GM12878 (cell line): ENCODE data around the gene ARRDC1. TPM values are rescaled to one million over a fixed set of nuclear protein-coding genes. Genes with fewer than 3 reads are reported as not detected.

ENCODE experiments used
- ATAC-seq: fragments of 200-7000 bp; cut with Tn5 transposase; 3 replicates; pipeline ENCODE4 v1.9.1; 2020; ENCODE audit warnings: mild to moderate bottlenecking, moderate library complexity
- BruUV-seq: library from RNA; stranded (reverse); fragments of 400-500 nt; replicated peaks from 2 replicates; lab custom pipeline; 2021; lab: Mats Ljungman, UMichigan
- CTCF ChIA-PET: fragments of 300-600 bp; sonication (Branson Sonifier 250); formaldehyde crosslinking; extraction: SDS; loops from one replicate; lab custom pipeline; 2021; ENCODE audit warnings: inconsistent platforms; lab: Yijun Ruan, JAX
- POLR2A ChIA-PET: fragments of 350-600 bp; formaldehyde crosslinking; extraction: SDS; loops from one replicate; lab custom pipeline; 2021; ENCODE audit warnings: inconsistent platforms; lab: Charles Lee
- RAD21 ChIA-PET: fragments of 300-600 bp; sonication (Branson Sonifier 250); formaldehyde crosslinking; loops from one replicate; lab custom pipeline; 2023; ENCODE audit warnings: antibody characterized with exemption; ENCODE audit not compliant: unreplicated experiment; lab: Charles Lee
- SMC1A ChIA-PET: fragments of 300-600 bp; sonication (Branson Sonifier 250); formaldehyde crosslinking; loops from one replicate; lab custom pipeline; 2023; ENCODE audit not compliant: unreplicated experiment, uncharacterized antibody; lab: Charles Lee
- DNase-seq: peaks from one replicate; pipeline ENCODE4 v3.0.0-alpha.2; 2011; ENCODE audit warnings: low read depth, low spot score
- FAIRE-seq: peaks from 3 replicates; lab custom pipeline; 2011; peaks lifted over from hg19 to GRCh38; lab: Jason Lieb, UNC
- H2AFZ ChIP-seq: 2 replicates; pipeline ENCODE4 v1.6.0; 2011; ENCODE audit warnings: low read depth, low read length, control low read depth; ENCODE audit not compliant: control insufficient read depth
- H3K27ac ChIP-seq: 2 replicates; pipeline ENCODE4 v1.5.1; 2011; ENCODE audit warnings: control low read depth; ENCODE audit not compliant: control insufficient read depth, insufficient read depth
- H3K27me3 ChIP-seq, 2 experiments: replicated peaks in 1 of 2; 2 replicates each; pipeline versions ENCODE4 v1.6.0 to v1.6.1; 2011; ENCODE audit warnings: low read length in 1 of 2; ENCODE audit not compliant: control insufficient read depth in 2 of 2, insufficient read depth in 2 of 2
- H3K36me3 ChIP-seq, 2 experiments: 2 replicates each; pipeline ENCODE4 v1.5.1; 2011; ENCODE audit warnings: low read length in 1 of 2; ENCODE audit not compliant: control insufficient read depth in 2 of 2, insufficient read depth in 2 of 2
- H3K4me1 ChIP-seq: 2 replicates; pipeline ENCODE4 v1.6.1; 2011; ENCODE audit warnings: mild to moderate bottlenecking, low read length, moderate library complexity, mixed read lengths; ENCODE audit not compliant: control insufficient read depth, insufficient read depth
- H3K4me2 ChIP-seq: 2 replicates; pipeline ENCODE4 v1.6.0; 2011; ENCODE audit warnings: control low read depth; ENCODE audit not compliant: control insufficient read depth, insufficient read depth
- H3K4me3 ChIP-seq: fragments of 200-600 bp; sonication (generic); 2 replicates; pipeline ENCODE4 v1.5.1; 2016
- H3K79me2 ChIP-seq: 2 replicates; pipeline ENCODE4 v1.6.0; 2011; ENCODE audit warnings: low read length; ENCODE audit not compliant: control insufficient read depth, insufficient read depth
- H3K9ac ChIP-seq: 2 replicates; pipeline ENCODE4 v1.8.0; 2011; ENCODE audit warnings: low read length, control low read depth, mixed read lengths; ENCODE audit not compliant: control insufficient read depth, insufficient read depth
- H3K9me3 ChIP-seq: replicated peaks from 3 replicates; pipeline ENCODE4 v1.5.1; 2011; ENCODE audit warnings: mild to moderate bottlenecking, low read length; ENCODE audit not compliant: control insufficient read depth, insufficient read depth
- H4K20me1 ChIP-seq: 2 replicates; pipeline ENCODE4 v1.6.0; 2011; ENCODE audit not compliant: control insufficient read depth, insufficient read depth
- BCL11A ChIP-seq: IDR thresholded peaks from 2 replicates; pipeline ENCODE4 v1.6.1; 2011; ENCODE audit warnings: low read depth, low read length
- CEBPB ChIP-seq, 2 experiments: fragments of 150-350 bp in 1 of 2; IDR thresholded peaks; 2 replicates each; pipeline ENCODE4 v1.6.1; 2012 to 2014; ENCODE audit warnings: low read depth in 2 of 2, low read length in 2 of 2, borderline replicate concordance in 1 of 2, inconsistent platforms in 1 of 2
- DPF2 ChIP-seq: fragments of 450-650 bp; IDR thresholded peaks from 2 replicates; pipeline ENCODE4 v1.6.1; 2017; ENCODE audit warnings: mild to moderate bottlenecking
- IKZF2 ChIP-seq, 2 experiments: fragments of 450-650 bp; IDR thresholded peaks; 2 replicates each; pipeline ENCODE4 v1.6.1; 2017; ENCODE audit warnings: mild to moderate bottlenecking in 2 of 2, moderate library complexity in 2 of 2
- SMAD1 ChIP-seq: fragments of 450-650 bp; IDR thresholded peaks from 2 replicates; pipeline ENCODE4 v1.6.1; 2018; ENCODE audit warnings: mild to moderate bottlenecking, low read depth; ENCODE audit not compliant: partially characterized antibody
- SUZ12 ChIP-seq: fragments of 200-600 bp; sonication (generic); IDR thresholded peaks from one replicate; pipeline ENCODE4 v1.6.1; 2018; ENCODE audit warnings: antibody characterized with exemption, mild to moderate bottlenecking; ENCODE audit not compliant: unreplicated experiment
- TCF7 ChIP-seq: IDR thresholded peaks from 2 replicates; pipeline ENCODE4 v1.6.1; 2014; ENCODE audit warnings: antibody characterized with exemption, borderline replicate concordance
- ZNF622 ChIP-seq: fragments of 450-650 bp; IDR thresholded peaks from 2 replicates; pipeline ENCODE4 v1.6.1; 2017; ENCODE audit warnings: mild to moderate bottlenecking, inconsistent platforms
- WGBS: methylation state at CpG from one replicate; pipeline ENCODE4 v1.1.6; 2016; ENCODE audit warnings: low lambda C conversion rate; ENCODE audit not compliant: insufficient replicate concordance, insufficient coverage; ENCODE audit errors: missing lambda C conversion rate; 5-methylcytosine and 5-hydroxymethylcytosine counted together
- in situ Hi-C: fragments of 300-500 bp; cut with MboI; formaldehyde crosslinking; loops from 9 replicates; pipeline ENCODE4 v1.14.3; 2018; ENCODE audit warnings: mixed read lengths
- intact Hi-C: fragments of 100-400 bp; cut with micrococcal nuclease; formaldehyde crosslinking; loops from one replicate; pipeline ENCODE4 v1.14.2; 2022; ENCODE audit not compliant: unreplicated experiment
- polyA plus RNA-seq, 11 experiments: library from polyadenylated mRNA; depleted of rRNA in 4 of 11; unstranded in 6 of 11; stranded (reverse) in 5 of 11; fragments of >200 nt; fragmentation: Nextera tagmentation in 4 of 11; fragmentation: Illumina TruSeq in 1 of 11; extraction: Ambion mirVana in 4 of 11; extraction: Trizol in 1 of 11; gene quantifications; 1 replicate in 1 of 11; 2 replicates in 10 of 11; pipeline versions ENCODE4 v1.2.1 to v1.2.3, GENCODE V29; 2011 to 2016; ENCODE audit warnings: inconsistent platforms in 2 of 11, missing spikeins in 2 of 11, low read depth in 1 of 11
- total RNA-seq, 4 experiments: library from RNA; depleted of rRNA in 3 of 4; stranded (reverse); fragments of >200 nt in 3 of 4; fragmentation: Illumina TruSeq in 1 of 4; extraction: Trizol in 1 of 4; gene quantifications; 2 replicates each; pipeline versions ENCODE4 v1.2.1 to v1.2.3, GENCODE V29; 2013 to 2021
- TF ChIP-seq, protein P1 (sequence below): IDR thresholded peaks from 2 replicates; pipeline ENCODE4 v1.6.1; 2012; ENCODE audit warnings: mild to moderate bottlenecking, low read depth, low read length

The ARRDC1 gene
- total and polyA plus RNA-seq, 10 of the 15 experiments (the other 5 are each of a cell fraction or from before 2014, with no cell fraction given), result 0.23 to 34.4 (median 20.9) TPM

DNA sequence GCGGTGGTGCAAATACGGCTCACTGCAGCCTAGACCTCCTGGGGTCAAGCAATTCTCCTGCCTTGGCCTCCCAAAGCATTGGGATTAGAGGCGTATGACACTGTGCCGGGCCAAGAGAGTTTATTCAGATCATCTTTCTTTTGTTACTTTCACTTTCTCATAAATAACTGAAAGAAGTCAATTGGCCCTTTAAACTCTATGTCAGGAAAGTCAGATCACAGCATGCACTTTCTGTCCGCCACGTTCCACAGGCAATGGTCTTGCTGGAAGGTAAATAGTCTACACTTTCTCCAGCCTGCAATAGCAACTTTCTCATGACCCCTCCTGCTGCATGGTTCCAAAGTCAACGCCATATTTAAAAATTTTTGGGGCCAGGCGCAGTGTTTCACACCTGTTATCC, 6.5 kb upstream of the ARRDC1 start:
- 66% methylated on average over 8 of the region's 8 CpGs for WGBS
- Histone ChIP-seq H3K9me3 (no peaks in the 10 kb centered on the region), H3K36me3 (no peaks in the 10 kb centered on the region), H3K9ac (no peak overlapping the region), H3K4me3 (no peak overlapping the region), H3K79me2 (no peaks in the 10 kb centered on the region), H3K4me2 (no peak overlapping the region), H3K27me3 (no peaks in the 10 kb centered on the region), H2AFZ (peak overlapping the region; percentile 7; the same call in 1 of the 2 replicates), H4K20me1 (no peaks in the 10 kb centered on the region), H3K4me1 (no peaks in the 10 kb centered on the region), H3K27ac (no peak overlapping the region)
- ChIA-PET RAD21 (no interaction called here), SMC1A (interaction anchor here (0.6 kb wide), 1 partner anchor 363 kb away, joined by 3 read pairs; no protein-coding TSS in a partner anchor), CTCF (no interaction called here), POLR2A (no interaction called here)
- no TSS peak for BruUV-seq
- DNase-seq, result no peak
- no peak for FAIRE-seq
- intact Hi-C loops (no loop called here), in situ Hi-C loops (no loop called here)
- no peak for TF ChIP-seq SUZ12
- TF ChIP-seq SMAD1, result no peak
- no peak for TF ChIP-seq IKZF2 (IDR thresholded peaks at IDR 0.05)
- TF ChIP-seq DPF2, result no peak
- TF ChIP-seq, protein P1, sequence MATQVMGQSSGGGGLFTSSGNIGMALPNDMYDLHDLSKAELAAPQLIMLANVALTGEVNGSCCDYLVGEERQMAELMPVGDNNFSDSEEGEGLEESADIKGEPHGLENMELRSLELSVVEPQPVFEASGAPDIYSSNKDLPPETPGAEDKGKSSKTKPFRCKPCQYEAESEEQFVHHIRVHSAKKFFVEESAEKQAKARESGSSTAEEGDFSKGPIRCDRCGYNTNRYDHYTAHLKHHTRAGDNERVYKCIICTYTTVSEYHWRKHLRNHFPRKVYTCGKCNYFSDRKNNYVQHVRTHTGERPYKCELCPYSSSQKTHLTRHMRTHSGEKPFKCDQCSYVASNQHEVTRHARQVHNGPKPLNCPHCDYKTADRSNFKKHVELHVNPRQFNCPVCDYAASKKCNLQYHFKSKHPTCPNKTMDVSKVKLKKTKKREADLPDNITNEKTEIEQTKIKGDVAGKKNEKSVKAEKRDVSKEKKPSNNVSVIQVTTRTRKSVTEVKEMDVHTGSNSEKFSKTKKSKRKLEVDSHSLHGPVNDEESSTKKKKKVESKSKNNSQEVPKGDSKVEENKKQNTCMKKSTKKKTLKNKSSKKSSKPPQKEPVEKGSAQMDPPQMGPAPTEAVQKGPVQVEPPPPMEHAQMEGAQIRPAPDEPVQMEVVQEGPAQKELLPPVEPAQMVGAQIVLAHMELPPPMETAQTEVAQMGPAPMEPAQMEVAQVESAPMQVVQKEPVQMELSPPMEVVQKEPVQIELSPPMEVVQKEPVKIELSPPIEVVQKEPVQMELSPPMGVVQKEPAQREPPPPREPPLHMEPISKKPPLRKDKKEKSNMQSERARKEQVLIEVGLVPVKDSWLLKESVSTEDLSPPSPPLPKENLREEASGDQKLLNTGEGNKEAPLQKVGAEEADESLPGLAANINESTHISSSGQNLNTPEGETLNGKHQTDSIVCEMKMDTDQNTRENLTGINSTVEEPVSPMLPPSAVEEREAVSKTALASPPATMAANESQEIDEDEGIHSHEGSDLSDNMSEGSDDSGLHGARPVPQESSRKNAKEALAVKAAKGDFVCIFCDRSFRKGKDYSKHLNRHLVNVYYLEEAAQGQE, result no peak
- no peak for TF ChIP-seq ZNF622
- TF ChIP-seq BCL11A, result no peak
- no peak for TF ChIP-seq CEBPB (IDR thresholded peaks at IDR 0.05; ENCODE audit: borderline replicate concordance in 1 of 2, low read depth in 2 of 2, low read length in 2 of 2)
- TF ChIP-seq TCF7, result no peak
- no peak for ATAC-seq
